ENCODE results near the gene POMT2.

Gene POMT2

DNA sequence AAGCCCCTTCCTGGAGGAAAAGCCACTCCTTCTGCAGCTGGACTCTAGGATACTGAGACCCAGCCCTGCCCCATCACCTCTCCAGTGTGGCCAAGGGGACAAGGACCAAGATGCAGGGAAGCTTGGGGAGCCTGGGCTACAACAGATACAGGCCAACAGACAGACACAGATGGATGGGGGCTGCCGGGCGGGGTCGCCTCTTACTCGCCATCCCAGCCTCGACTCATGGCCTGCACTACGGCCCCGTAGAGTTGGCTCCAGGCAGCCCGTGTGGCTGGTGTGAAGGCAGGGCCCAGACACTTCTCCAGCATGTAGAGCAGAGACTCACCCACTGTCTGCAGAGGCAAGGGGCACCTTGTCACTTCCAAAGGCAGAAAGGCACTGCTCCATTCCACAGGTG is 54.3 kb downstream of the POMT2 start:
- no peaks in the 10 kb centered on the region for H3K36me3 ChIP-seq
- TF ChIP-seq, protein P1, sequence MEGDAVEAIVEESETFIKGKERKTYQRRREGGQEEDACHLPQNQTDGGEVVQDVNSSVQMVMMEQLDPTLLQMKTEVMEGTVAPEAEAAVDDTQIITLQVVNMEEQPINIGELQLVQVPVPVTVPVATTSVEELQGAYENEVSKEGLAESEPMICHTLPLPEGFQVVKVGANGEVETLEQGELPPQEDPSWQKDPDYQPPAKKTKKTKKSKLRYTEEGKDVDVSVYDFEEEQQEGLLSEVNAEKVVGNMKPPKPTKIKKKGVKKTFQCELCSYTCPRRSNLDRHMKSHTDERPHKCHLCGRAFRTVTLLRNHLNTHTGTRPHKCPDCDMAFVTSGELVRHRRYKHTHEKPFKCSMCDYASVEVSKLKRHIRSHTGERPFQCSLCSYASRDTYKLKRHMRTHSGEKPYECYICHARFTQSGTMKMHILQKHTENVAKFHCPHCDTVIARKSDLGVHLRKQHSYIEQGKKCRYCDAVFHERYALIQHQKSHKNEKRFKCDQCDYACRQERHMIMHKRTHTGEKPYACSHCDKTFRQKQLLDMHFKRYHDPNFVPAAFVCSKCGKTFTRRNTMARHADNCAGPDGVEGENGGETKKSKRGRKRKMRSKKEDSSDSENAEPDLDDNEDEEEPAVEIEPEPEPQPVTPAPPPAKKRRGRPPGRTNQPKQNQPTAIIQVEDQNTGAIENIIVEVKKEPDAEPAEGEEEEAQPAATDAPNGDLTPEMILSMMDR (IDR thresholded peaks at IDR 0.05), result no peak
- no peak overlapping the region for H3K4me3 ChIP-seq (ENCODE audit: low read depth in 1 of 2, low read length in 1 of 2)
- no peaks in the 10 kb centered on the region for H3K4me1 ChIP-seq (ENCODE audit: control insufficient read depth in 1 of 2, insufficient read depth in 1 of 2, low read depth in 1 of 2, low read length in 1 of 2)
- no peaks in the 10 kb centered on the region for H3K9me3 ChIP-seq
- peaks cover 63% of the 10 kb centered on the region for H3K27me3 ChIP-seq
- H3K27ac ChIP-seq, result no peak overlapping the region

DNA sequence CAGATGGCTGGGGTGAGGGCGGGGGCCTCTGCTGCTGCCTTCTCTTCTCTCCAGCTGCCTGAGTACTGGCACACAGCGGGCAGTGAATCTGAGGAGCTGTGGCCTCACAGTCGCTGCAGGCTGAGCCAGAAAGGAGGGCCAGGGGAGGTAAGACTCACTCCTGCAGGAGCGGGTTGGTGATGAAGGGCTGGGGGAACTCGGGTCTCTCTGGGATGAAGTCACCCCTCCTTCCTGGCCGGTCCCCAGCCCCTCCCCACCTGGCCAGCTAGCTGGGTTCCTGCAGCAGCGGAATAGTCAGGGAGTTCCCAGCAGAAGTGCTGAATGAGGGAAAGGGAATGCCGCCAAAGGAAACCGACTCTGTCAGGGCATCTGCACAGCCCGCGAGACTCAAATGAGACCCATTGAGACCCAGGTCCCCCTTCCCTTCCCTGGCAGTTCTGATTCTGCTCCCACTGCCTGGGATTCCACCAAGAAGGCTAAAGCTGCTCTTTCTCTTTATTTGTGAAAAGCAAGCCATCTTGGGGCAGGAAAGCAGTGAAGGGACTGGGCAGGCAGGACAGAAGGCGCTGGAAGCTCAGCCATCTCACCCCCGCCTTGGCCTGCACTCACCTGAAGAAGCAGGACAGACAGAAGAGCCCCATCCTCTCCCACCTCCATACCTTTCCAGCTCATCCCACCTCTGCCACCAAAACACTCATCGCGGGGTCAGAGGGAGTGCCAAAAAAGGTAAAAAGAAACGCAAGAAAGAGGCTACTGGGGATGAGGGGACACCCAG is 54.9 kb downstream of the POMT2 start:
- TF ChIP-seq, protein P1 (IDR thresholded peaks at IDR 0.05), result no peak
- Histone ChIP-seq H3K27me3 (peaks cover 57% of the 10 kb centered on the region), H3K4me3 (ENCODE audit: low read depth in 1 of 2, low read length in 1 of 2) (no peak overlapping the region), H3K4me1 (ENCODE audit: control insufficient read depth in 1 of 2, insufficient read depth in 1 of 2, low read depth in 1 of 2, low read length in 1 of 2) (no peaks in the 10 kb centered on the region), H3K36me3 (no peaks in the 10 kb centered on the region), H3K9me3 (no peaks in the 10 kb centered on the region), H3K27ac (no peak overlapping the region)

DNA sequence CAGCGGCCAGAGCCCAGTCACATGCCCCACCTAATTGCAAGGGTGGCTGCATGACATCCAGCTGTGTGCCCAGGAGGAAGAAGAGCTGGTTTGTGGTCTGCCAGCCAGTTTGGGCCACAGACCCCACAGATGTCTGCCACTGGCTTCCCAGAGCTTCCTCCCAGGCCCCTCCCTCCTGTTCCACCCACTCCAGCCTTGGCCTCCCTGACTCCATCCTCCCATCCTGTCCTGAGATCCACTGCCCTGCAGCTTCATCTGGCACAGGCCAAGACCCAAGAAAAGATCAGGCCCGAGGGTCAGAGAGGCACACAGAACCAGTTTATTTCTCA is 55.5 kb downstream of the POMT2 start:
- no peaks in the 10 kb centered on the region for H3K9me3 ChIP-seq

DNA sequence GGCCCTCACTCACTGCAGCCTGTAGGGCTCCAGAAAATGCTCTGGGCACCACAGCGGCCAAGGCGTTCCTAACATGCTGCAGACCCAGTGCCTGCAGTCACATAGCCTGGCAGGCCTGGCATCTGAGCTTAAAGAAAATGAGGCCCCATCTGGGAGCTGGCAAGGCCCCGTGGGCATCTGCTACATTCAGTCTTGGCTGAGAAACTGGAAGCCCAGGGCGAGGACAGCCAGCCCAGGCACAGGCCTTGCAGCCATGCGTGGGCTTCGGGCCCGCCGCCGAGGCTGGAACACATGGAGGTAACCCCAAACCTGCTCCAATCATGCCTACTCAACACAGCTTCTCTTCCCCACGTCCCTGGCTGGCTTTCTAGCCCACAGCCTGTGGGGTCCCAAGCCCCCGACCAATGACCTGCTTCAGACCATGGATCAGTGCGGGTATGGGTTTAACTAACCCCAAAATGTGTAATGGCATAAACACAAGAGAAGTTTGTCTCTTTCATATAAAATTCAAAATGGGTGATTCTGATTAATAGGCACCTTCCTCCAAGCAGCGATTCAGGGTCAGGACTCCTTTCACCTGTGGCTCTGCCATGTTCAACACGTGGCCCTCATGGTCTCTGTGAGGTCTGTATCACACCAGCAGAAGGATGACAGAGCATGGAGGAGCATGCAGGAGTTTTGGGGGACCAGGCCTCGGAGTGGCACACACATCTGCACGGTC is 56.1 kb downstream of the POMT2 start:
- H3K27ac ChIP-seq, result no peak overlapping the region
- H3K36me3 ChIP-seq, result no peaks in the 10 kb centered on the region
- no peaks in the 10 kb centered on the region for H3K9me3 ChIP-seq
- peaks cover 50% of the 10 kb centered on the region for H3K27me3 ChIP-seq
- no peaks in the 10 kb centered on the region for H3K4me1 ChIP-seq (ENCODE audit: control insufficient read depth in 1 of 2, insufficient read depth in 1 of 2, low read depth in 1 of 2, low read length in 1 of 2)
- no peak overlapping the region for H3K4me3 ChIP-seq (ENCODE audit: low read depth in 1 of 2, low read length in 1 of 2)
- TF ChIP-seq, protein P1 (IDR thresholded peaks at IDR 0.05), result no peak

More for the DNA sequence above, 55.5 kb downstream of the POMT2 start:
- Histone ChIP-seq H3K4me1 (ENCODE audit: control insufficient read depth in 1 of 2, insufficient read depth in 1 of 2, low read depth in 1 of 2, low read length in 1 of 2) (no peaks in the 10 kb centered on the region), H3K4me3 (ENCODE audit: low read depth in 1 of 2, low read length in 1 of 2) (no peak overlapping the region), H3K36me3 (no peaks in the 10 kb centered on the region), H3K27me3 (peaks cover 55% of the 10 kb centered on the region), H3K27ac (no peak overlapping the region)
- TF ChIP-seq, protein P1 (IDR thresholded peaks at IDR 0.05), result no peak

DNA sequence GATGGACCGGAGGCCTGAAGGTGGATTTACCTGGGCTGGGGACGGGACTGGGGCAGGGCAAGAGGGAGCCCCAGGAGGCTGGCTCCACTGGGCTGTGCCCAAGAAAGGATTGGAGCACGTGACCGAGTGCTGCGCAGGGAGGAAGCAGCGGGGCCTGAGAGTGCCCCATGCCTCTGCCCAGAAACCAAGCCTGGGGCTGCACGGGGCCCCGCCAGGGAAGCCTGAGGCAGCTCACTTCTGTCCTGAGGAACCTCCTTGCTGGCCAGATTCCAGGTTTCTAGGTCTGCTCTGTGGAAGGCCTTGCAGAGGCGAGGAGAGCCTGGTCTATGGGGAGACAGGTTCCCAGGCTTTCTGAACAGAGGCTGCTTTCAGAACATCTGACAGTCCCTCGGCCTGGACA is 60.1 kb downstream of the POMT2 start:
- TF ChIP-seq, protein P1 (IDR thresholded peaks at IDR 0.05), result no peak
- Histone ChIP-seq H3K27ac (no peak overlapping the region), H3K4me1 (ENCODE audit: control insufficient read depth in 1 of 2, insufficient read depth in 1 of 2, low read depth in 1 of 2, low read length in 1 of 2) (no peaks in the 10 kb centered on the region), H3K9me3 (no peaks in the 10 kb centered on the region), H3K27me3 (peaks cover 19% of the 10 kb centered on the region), H3K4me3 (ENCODE audit: low read depth in 1 of 2, low read length in 1 of 2) (no peak overlapping the region), H3K36me3 (no peaks in the 10 kb centered on the region)
